SU-DHL-6 (cell line): ENCODE data around the gene TRPV4.

Experiments
- H2AFZ ChIP-seq: fragments of 200-600 bp; sonication (generic); 2 replicates; pipeline ENCODE4 v1.6.1; 2014; ENCODE audit warnings: low read depth, mild to moderate bottlenecking, moderate library complexity, mixed read lengths, antibody characterized with exemption, low read length; ENCODE audit not compliant: severe bottlenecking
- H3F3A ChIP-seq: fragments of 200-600 bp; shearing (Covaris generic); 2 replicates; pipeline ENCODE4 v1.6.0; 2016; ENCODE audit warnings: antibody characterized with exemption, mild to moderate bottlenecking; ENCODE audit not compliant: insufficient read depth
- H3K27ac ChIP-seq: fragments of 200-600 bp; sonication (generic); 2 replicates; pipeline ENCODE4 v1.5.1; 2016; ENCODE audit warnings: low read depth, mild to moderate bottlenecking, low read length, moderate library complexity, mixed read lengths
- H3K27me3 ChIP-seq: fragments of 200-600 bp; sonication (generic), shearing (Covaris generic); 2 replicates; pipeline ENCODE4 v1.6.0; 2014; ENCODE audit warnings: mild to moderate bottlenecking, low read length
- H3K36me3 ChIP-seq: fragments of 200-600 bp; sonication (generic); 2 replicates; pipeline ENCODE4 v1.6.1; 2014; ENCODE audit warnings: mild to moderate bottlenecking, low read length, mixed read lengths
- H3K4me2 ChIP-seq: fragments of 300-600, 200-600 bp; shearing (Covaris generic), sonication (generic); 2 replicates; pipeline ENCODE4 v1.6.0; 2014; ENCODE audit warnings: low read length, low read depth, mild to moderate bottlenecking; ENCODE audit not compliant: poor library complexity, severe bottlenecking
- H3K4me3 ChIP-seq: fragments of 200-600 bp; sonication (generic); 2 replicates; pipeline ENCODE4 v1.5.1; 2014; ENCODE audit warnings: antibody characterized with exemption, low read length, mild to moderate bottlenecking, mixed read lengths; ENCODE audit not compliant: insufficient read depth, poor library complexity, severe bottlenecking
- H3K79me2 ChIP-seq: fragments of 200-600 bp; sonication (generic); 2 replicates; pipeline ENCODE4 v1.6.1; 2014; ENCODE audit warnings: mild to moderate bottlenecking, low read length, moderate library complexity; ENCODE audit not compliant: insufficient read depth
- H3K9ac ChIP-seq: fragments of 200-600 bp; sonication (generic); 2 replicates; pipeline ENCODE4 v1.7.0; 2014; ENCODE audit warnings: mild to moderate bottlenecking, low read length
- H3K9me2 ChIP-seq: fragments of 200-600 bp; sonication (generic); replicated peaks from 2 replicates; pipeline ENCODE4 v1.6.1; 2014; ENCODE audit warnings: low read length; ENCODE audit not compliant: insufficient read depth
- H3K9me3 ChIP-seq: fragments of 200-600 bp; sonication (generic); 2 replicates; pipeline ENCODE4 v1.6.1; 2014; ENCODE audit warnings: low read length, mixed read lengths; ENCODE audit not compliant: insufficient read depth
- H4K20me1 ChIP-seq: fragments of 200-600 bp; sonication (generic); 2 replicates; pipeline ENCODE4 v1.6.1; 2014; ENCODE audit warnings: low read depth, mild to moderate bottlenecking, antibody characterized with exemption, low read length, moderate library complexity, mixed read lengths
- EZH2phosphoT487 ChIP-seq: fragments of 200-600 bp; sonication (generic), shearing (Covaris generic); conservative IDR thresholded peaks from 2 replicates; pipeline ENCODE4 v1.6.1; 2018; ENCODE audit warnings: mild to moderate bottlenecking, antibody characterized with exemption, low read length, moderate library complexity, mixed read lengths
- TF ChIP-seq, protein P1 (sequence below): fragments of 200-600 bp; sonication (generic); IDR thresholded peaks from one replicate; pipeline ENCODE4 v1.5.1; 2017; ENCODE audit warnings: antibody characterized with exemption, mild to moderate bottlenecking, low read length, moderate library complexity; ENCODE audit not compliant: insufficient read depth, poor library complexity, severe bottlenecking

The TRPV4 gene

GRCh38 chr12:109840305-109841074, 7.3 kb upstream of the TRPV4 start:
- Histone ChIP-seq H3K4me2 (no peak overlapping the region), H3K9me3 (no peaks in the 10 kb centered on the region), H3K4me3 (no peak overlapping the region), H3K27me3 (no peaks in the 10 kb centered on the region), H3K9me2 (no peaks in the 10 kb centered on the region), H3K36me3 (no peaks in the 10 kb centered on the region), H3K9ac (no peak overlapping the region), H3F3A (no peaks in the 10 kb centered on the region), H3K27ac (no peak overlapping the region), H3K79me2 (no peaks in the 10 kb centered on the region), H2AFZ (no peak overlapping the region), H4K20me1 (no peaks in the 10 kb centered on the region)
- TF ChIP-seq EZH2phosphoT487: no peak
- TF ChIP-seq, protein P1, sequence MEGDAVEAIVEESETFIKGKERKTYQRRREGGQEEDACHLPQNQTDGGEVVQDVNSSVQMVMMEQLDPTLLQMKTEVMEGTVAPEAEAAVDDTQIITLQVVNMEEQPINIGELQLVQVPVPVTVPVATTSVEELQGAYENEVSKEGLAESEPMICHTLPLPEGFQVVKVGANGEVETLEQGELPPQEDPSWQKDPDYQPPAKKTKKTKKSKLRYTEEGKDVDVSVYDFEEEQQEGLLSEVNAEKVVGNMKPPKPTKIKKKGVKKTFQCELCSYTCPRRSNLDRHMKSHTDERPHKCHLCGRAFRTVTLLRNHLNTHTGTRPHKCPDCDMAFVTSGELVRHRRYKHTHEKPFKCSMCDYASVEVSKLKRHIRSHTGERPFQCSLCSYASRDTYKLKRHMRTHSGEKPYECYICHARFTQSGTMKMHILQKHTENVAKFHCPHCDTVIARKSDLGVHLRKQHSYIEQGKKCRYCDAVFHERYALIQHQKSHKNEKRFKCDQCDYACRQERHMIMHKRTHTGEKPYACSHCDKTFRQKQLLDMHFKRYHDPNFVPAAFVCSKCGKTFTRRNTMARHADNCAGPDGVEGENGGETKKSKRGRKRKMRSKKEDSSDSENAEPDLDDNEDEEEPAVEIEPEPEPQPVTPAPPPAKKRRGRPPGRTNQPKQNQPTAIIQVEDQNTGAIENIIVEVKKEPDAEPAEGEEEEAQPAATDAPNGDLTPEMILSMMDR: no peak

- Histone ChIP-seq H3K9me3 (no peaks in the 10 kb centered on the region), H3K36me3 (no peaks in the 10 kb centered on the region), H3K27me3 (no peaks in the 10 kb centered on the region), H3K4me2 (no peak overlapping the region), H3K9me2 (no peaks in the 10 kb centered on the region), H4K20me1 (no peaks in the 10 kb centered on the region), H3F3A (no peaks in the 10 kb centered on the region), H3K9ac (no peak overlapping the region), H3K27ac (no peak overlapping the region), H2AFZ (no peak overlapping the region), H3K4me3 (no peak overlapping the region), H3K79me2 (no peaks in the 10 kb centered on the region)
- TF ChIP-seq EZH2phosphoT487: no peak
- TF ChIP-seq, protein P1: no peak
Observed at GRCh38 chr12:109839444-109839843, 6.2 kb upstream of the TRPV4 start.

DNA sequence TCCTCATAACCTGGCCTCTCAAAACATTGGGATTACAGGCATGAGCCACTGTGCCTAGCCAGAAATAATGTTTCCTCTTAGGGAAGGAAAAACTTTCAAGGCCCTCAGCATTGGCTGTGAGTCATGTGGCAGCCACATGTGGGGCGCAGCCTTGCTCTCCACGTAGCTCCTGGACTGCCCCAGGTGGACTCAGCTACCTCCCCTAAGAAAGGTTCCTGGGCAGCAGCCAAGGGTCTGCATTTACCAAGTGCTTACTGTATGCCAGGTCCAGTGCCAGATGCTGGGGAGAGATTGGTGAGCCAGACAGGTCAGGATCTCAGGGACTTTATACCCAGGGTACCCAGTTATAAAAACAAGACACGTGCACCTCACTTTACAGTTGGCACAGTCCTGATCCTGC, 3.7 kb upstream of the TRPV4 start:
- Histone ChIP-seq H3K27ac (no peak overlapping the region), H2AFZ (no peak overlapping the region), H3K9me2 (no peaks in the 10 kb centered on the region), H3K27me3 (no peaks in the 10 kb centered on the region), H3F3A (no peaks in the 10 kb centered on the region), H3K4me3 (no peak overlapping the region), H3K79me2 (no peaks in the 10 kb centered on the region), H3K9me3 (no peaks in the 10 kb centered on the region), H3K9ac (no peak overlapping the region), H4K20me1 (no peaks in the 10 kb centered on the region), H3K4me2 (no peak overlapping the region), H3K36me3 (no peaks in the 10 kb centered on the region)
- TF ChIP-seq EZH2phosphoT487: no peak
- TF ChIP-seq, protein P1: no peak
